K562 (cell line): ENCODE results near the gene TBC1D5. TPM values are rescaled to one million over a fixed set of nuclear protein-coding genes. Genes with fewer than 3 reads are reported as not detected.
"Not testable (repeated sequence)": the region's sequence is repeated elsewhere in the genome, so short reads cannot be mapped to it uniquely, and the experiment has no call there.

ENCODE experiments used
- ATAC-seq: fragments of 200-7000 bp; cut with Tn5 transposase; 3 replicates; pipeline ENCODE4 v1.9.1; 2020; ENCODE audit warnings: moderate library complexity
- BruUV-seq: library from RNA; stranded (reverse); fragments of 400-500 nt; replicated peaks from 2 replicates; lab custom pipeline; 2021; lab: Mats Ljungman, UMichigan
- CTCF ChIA-PET: fragments of 300-600 bp; formaldehyde crosslinking; extraction: SDS; loops from one replicate; lab custom pipeline; 2021; ENCODE audit warnings: low intra/inter-chr PET ratio; lab: Yijun Ruan, JAX
- POLR2A ChIA-PET: fragments of 300-600, 350-650 bp; sonication (Branson Sonifier 250); formaldehyde crosslinking; extraction: SDS; loops from one replicate; lab custom pipeline; 2021; ENCODE audit warnings: antibody characterized with exemption, inconsistent platforms; lab: Yijun Ruan, JAX
- DNase-seq, 4 experiments: peaks; one replicate each; pipeline versions ENCODE4 v3.0.0 to v3.0.0-alpha.2; 2011 to 2018; ENCODE audit warnings: low spot score in 3 of 4, mixed read lengths in 3 of 4; ENCODE audit errors: extremely low read depth in 1 of 4
- FAIRE-seq: peaks from 2 replicates; lab custom pipeline; 2011; peaks lifted over from hg19 to GRCh38; lab: Jason Lieb, UNC
- H2AFZ ChIP-seq: 2 replicates; pipeline ENCODE4 v1.6.0; 2011; ENCODE audit warnings: low read depth, low read length, control low read depth, inconsistent platforms
- H3K27ac ChIP-seq: fragments of 200-600 bp; 3 replicates; pipeline ENCODE4 v1.8.0; 2011; ENCODE audit warnings: low read depth, mild to moderate bottlenecking, control low read depth, inconsistent platforms, low read length, moderate library complexity, mixed read lengths; ENCODE audit errors: extremely low read depth
- H3K27me3 ChIP-seq, 2 experiments: fragments of 300-600 bp in 1 of 2; 2 replicates in 1 of 2; 3 replicates in 1 of 2; pipeline versions ENCODE4 v1.6.0 to v1.8.0; 2011; ENCODE audit warnings: inconsistent platforms in 2 of 2, low read length in 2 of 2, mild to moderate bottlenecking in 1 of 2, mixed read lengths in 1 of 2, moderate library complexity in 1 of 2; ENCODE audit not compliant: control insufficient read depth in 2 of 2, insufficient read depth in 2 of 2
- H3K36me3 ChIP-seq: fragments of 300-600 bp; 3 replicates; pipeline ENCODE4 v1.8.0; 2011; ENCODE audit warnings: mild to moderate bottlenecking, low read length, inconsistent platforms; ENCODE audit not compliant: control insufficient read depth, insufficient read depth
- H3K4me1 ChIP-seq, 2 experiments: fragments of 200-600 bp in 1 of 2; replicated peaks in 1 of 2; 2 replicates in 1 of 2; 3 replicates in 1 of 2; pipeline versions ENCODE4 v1.5.1 to v1.8.0; 2011; ENCODE audit warnings: inconsistent platforms in 2 of 2, low read length in 2 of 2, mild to moderate bottlenecking in 1 of 2, mixed read lengths in 1 of 2, moderate library complexity in 1 of 2; ENCODE audit not compliant: control insufficient read depth in 2 of 2, insufficient read depth in 2 of 2
- H3K4me2 ChIP-seq: 2 replicates; pipeline ENCODE4 v1.6.1; 2011; ENCODE audit warnings: low read length, control low read depth, inconsistent platforms, mixed read lengths; ENCODE audit not compliant: insufficient read depth
- H3K4me3 ChIP-seq: fragments of 200-600 bp; sonication (generic), shearing (Covaris generic); 2 replicates; pipeline ENCODE4 v1.5.1; 2016; ENCODE audit warnings: control low read depth, inconsistent platforms
- H3K79me2 ChIP-seq: fragments of 200-600 bp; 3 replicates; pipeline ENCODE4 v1.8.0; 2011; ENCODE audit warnings: low read length, inconsistent platforms; ENCODE audit not compliant: control insufficient read depth, insufficient read depth
- H3K9ac ChIP-seq, 2 experiments: 2 replicates each; pipeline versions ENCODE4 v1.6.0 to v1.6.1; 2011; ENCODE audit warnings: low read depth in 2 of 2, low read length in 2 of 2, control low read depth in 1 of 2, inconsistent platforms in 1 of 2, mild to moderate bottlenecking in 1 of 2, mixed read lengths in 1 of 2; ENCODE audit not compliant: insufficient read depth in 1 of 2
- H3K9me1 ChIP-seq: one replicate; pipeline ENCODE4 v1.6.0; 2011; ENCODE audit warnings: inconsistent platforms, mild to moderate bottlenecking, low read length, moderate library complexity; ENCODE audit not compliant: control insufficient read depth, insufficient read depth
- H3K9me3 ChIP-seq: replicated peaks from 2 replicates; pipeline ENCODE4 v1.5.1; 2011; ENCODE audit warnings: low read depth, low read length, inconsistent platforms; ENCODE audit not compliant: control insufficient read depth, insufficient read depth
- H4K20me1 ChIP-seq: replicated peaks from 2 replicates; pipeline ENCODE4 v1.6.1; 2011; ENCODE audit warnings: low read length, inconsistent platforms, mixed read lengths; ENCODE audit not compliant: control insufficient read depth, insufficient read depth
- ARID2 ChIP-seq: fragments of 450-650 bp; IDR thresholded peaks from 2 replicates; pipeline ENCODE4 v1.6.1; 2017; ENCODE audit warnings: antibody characterized with exemption, mild to moderate bottlenecking
- CC2D1A ChIP-seq: fragments of 450-650 bp; IDR thresholded peaks from 2 replicates; pipeline ENCODE4 v1.6.1; 2017; ENCODE audit warnings: mild to moderate bottlenecking
- CTCF ChIP-seq, 3 experiments: IDR thresholded peaks in 2 of 3; conservative IDR thresholded peaks in 1 of 3; 2 replicates each; pipeline ENCODE4 v1.5.1; 2011 to 2012; ENCODE audit warnings: low read length in 3 of 3, mild to moderate bottlenecking in 3 of 3, control low read depth in 2 of 3, improper control_type of control experiment in 1 of 3, inconsistent platforms in 1 of 3, low read depth in 1 of 3, mixed read lengths in 1 of 3, moderate library complexity in 1 of 3; ENCODE audit not compliant: insufficient read depth in 2 of 3
- DPF2 ChIP-seq: fragments of 450-650 bp; IDR thresholded peaks from 2 replicates; pipeline ENCODE4 v1.6.1; 2016
- EHMT2 ChIP-seq: fragments of 450-650 bp; IDR thresholded peaks from 2 replicates; pipeline ENCODE4 v1.6.1; 2018; ENCODE audit warnings: antibody characterized with exemption
- ELF4 ChIP-seq: fragments of 450-650 bp; formaldehyde crosslinking; IDR thresholded peaks from 2 replicates; pipeline ENCODE4 v1.4.0; 2022; ENCODE audit warnings: missing genetic modification characterization
- KHSRP ChIP-seq: fragments of 450-650 bp; IDR thresholded peaks from 2 replicates; pipeline ENCODE4 v1.6.1; 2017
- LARP7 ChIP-seq: fragments of 450-650 bp; IDR thresholded peaks from 2 replicates; pipeline ENCODE4 v1.6.1; 2016
- MIER1 ChIP-seq: fragments of 450-650 bp; IDR thresholded peaks from 2 replicates; pipeline ENCODE4 v1.6.1; 2016; ENCODE audit warnings: antibody characterized with exemption, mild to moderate bottlenecking, low read depth
- NCOA4 ChIP-seq: fragments of 450-650 bp; IDR thresholded peaks from 2 replicates; pipeline ENCODE4 v1.6.1; 2018; ENCODE audit warnings: mild to moderate bottlenecking; ENCODE audit not compliant: partially characterized antibody
- OTX1 ChIP-seq: fragments of 450-650 bp; formaldehyde crosslinking; IDR thresholded peaks from 2 replicates; pipeline ENCODE4 v1.4.0; 2022; ENCODE audit warnings: mild to moderate bottlenecking
- PHB2 ChIP-seq: fragments of 450-650 bp; IDR thresholded peaks from 2 replicates; pipeline ENCODE4 v1.6.1; 2017; ENCODE audit warnings: low read depth
- SMARCA4 ChIP-seq: fragments of 450-650 bp; IDR thresholded peaks from 2 replicates; pipeline ENCODE4 v1.6.1; 2016
- SMARCE1 ChIP-seq: fragments of 450-650 bp; IDR thresholded peaks from 2 replicates; pipeline ENCODE4 v1.7.1; 2016; ENCODE audit warnings: mild to moderate bottlenecking
- TOE1 ChIP-seq, 2 experiments: fragments of 450-650 bp in 1 of 2; sonication (generic) in 1 of 2; formaldehyde crosslinking in 1 of 2; IDR thresholded peaks; 2 replicates each; pipeline versions ENCODE4 v1.7.1 to v1.8.0; 2016 to 2022; ENCODE audit warnings: borderline replicate concordance in 2 of 2, mild to moderate bottlenecking in 2 of 2, antibody characterized with exemption in 1 of 2, inconsistent platforms in 1 of 2, low read depth in 1 of 2, missing genetic modification reagents in 1 of 2, moderate library complexity in 1 of 2
- TRIM25 ChIP-seq: fragments of 450-650 bp; IDR thresholded peaks from 2 replicates; pipeline ENCODE4 v1.7.0; 2016; ENCODE audit warnings: borderline replicate concordance
- WGBS: fragments of 100-300 bp; shearing (Covaris generic); methylation state at CpG from one replicate; pipeline ENCODE4 v1.1.6; 2016; ENCODE audit warnings: low coverage, mixed read lengths; ENCODE audit not compliant: insufficient coverage; ENCODE audit errors: missing lambda C conversion rate; 5-methylcytosine and 5-hydroxymethylcytosine counted together
- in situ Hi-C: fragments of 300-500 bp; cut with MboI; formaldehyde crosslinking; loops from 4 replicates; pipeline ENCODE4 v1.15.0; 2018; ENCODE audit warnings: inconsistent platforms, mixed read lengths
- intact Hi-C: fragments of 100-400 bp; cut with micrococcal nuclease; formaldehyde crosslinking; loops from 2 replicates; pipeline ENCODE4 v1.14.2; 2022
- polyA plus RNA-seq, 8 experiments: library from polyadenylated mRNA; depleted of rRNA in 4 of 8; stranded (reverse) in 5 of 8; unstranded in 3 of 8; fragments of >200 nt; fragmentation: Nextera tagmentation in 2 of 8; fragmentation: Illumina TruSeq in 1 of 8; extraction: Ambion mirVana in 2 of 8; extraction: Trizol in 1 of 8; gene quantifications; 2 replicates each; pipeline versions ENCODE4 v1.2.1 to v1.2.3, GENCODE V29; 2011 to 2014; ENCODE audit warnings: inconsistent platforms in 1 of 8, missing spikeins in 1 of 8
- total RNA-seq, 7 experiments: library from RNA; depleted of rRNA in 6 of 7; stranded (reverse); fragments of >200 nt in 6 of 7; fragmentation: Illumina TruSeq in 2 of 7; extraction: Trizol in 2 of 7; gene quantifications; 2 replicates each; pipeline versions ENCODE4 v1.2.1 to v1.2.3, GENCODE V29; 2011 to 2021; ENCODE audit warnings: low replicate concordance in 1 of 7
- TF ChIP-seq, protein P1 (sequence below): IDR thresholded peaks from 2 replicates; pipeline ENCODE4 v1.6.1; 2016; ENCODE audit warnings: missing genetic modification characterization, missing compliant biosample characterization

The TBC1D5 gene
- total and polyA plus RNA-seq, 9 of the 15 experiments (the other 6 are each of a cell fraction or from before 2014, with no cell fraction given): 2.9 to 38.1 (median 25.6) TPM

DNA sequence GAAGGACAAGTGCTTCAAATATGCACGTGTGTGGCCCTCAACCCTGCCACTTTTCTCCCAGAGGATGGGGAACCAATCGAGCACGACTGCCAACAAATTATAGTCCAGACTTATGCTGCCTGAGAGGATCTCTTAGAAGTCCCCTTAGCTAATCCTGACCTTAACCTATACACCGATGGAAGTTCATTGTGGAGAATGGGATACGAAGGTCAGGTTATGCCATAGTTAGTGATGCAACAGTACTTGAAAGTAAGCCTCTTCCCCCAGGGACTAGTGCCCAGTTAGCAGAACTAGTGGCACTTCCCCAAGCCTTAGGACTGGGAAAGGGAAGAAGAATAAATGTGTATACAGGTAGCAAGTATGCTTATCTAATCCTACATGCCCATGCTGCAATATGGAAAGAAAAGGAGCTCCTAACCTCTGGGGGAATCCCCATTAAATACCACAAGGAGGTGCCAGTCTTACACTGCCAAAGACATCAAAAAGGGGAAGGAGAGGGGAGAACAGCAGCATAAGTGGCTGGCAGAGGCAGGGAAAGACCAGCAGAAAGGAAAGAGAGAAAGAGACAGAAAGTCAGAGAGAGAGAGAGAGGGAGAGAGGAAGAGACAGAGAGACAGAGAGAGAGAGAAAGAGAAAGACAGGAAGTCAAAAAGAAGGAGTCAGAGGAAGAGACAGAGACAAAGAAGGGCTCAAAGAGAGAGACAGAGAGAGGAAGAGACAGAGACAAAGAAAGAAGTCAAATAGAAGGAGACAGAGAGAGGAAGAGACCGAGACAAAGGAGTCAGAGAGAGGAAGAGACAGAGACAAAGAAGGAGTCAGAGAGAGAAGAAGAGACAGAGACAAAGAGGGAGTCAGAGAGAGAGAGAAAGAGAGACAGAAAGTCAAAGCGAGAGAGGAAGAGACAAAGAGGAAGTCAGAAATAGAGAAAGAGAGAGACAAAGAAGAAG, 37.1 kb upstream of the TBC1D5 start:
- POLR2A ChIA-PET; H3K9me3 ChIP-seq; H3K27ac ChIP-seq; BruUV-seq; FAIRE-seq; H3K79me2 ChIP-seq; intact Hi-C loops; in situ Hi-C loops; H3K9ac ChIP-seq; CTCF ChIA-PET; H3K4me3 ChIP-seq; H3K4me2 ChIP-seq; H3K27me3 ChIP-seq; DNase-seq; H3K9me1 ChIP-seq; H4K20me1 ChIP-seq; H3K4me1 ChIP-seq; ATAC-seq; H3K36me3 ChIP-seq; TF ChIP-seq TOE1 (CRISPR knock-in tag; IDR thresholded peaks at IDR 0.05; ENCODE audit: borderline replicate concordance, low read depth): not testable (repeated sequence)
- WGBS: 39% methylated on average over 7 of the region's 7 CpGs
- H2AFZ ChIP-seq: peak overlapping the region; percentile 89
- TF ChIP-seq CTCF (IDR thresholded peaks at IDR 0.05 in 2 of 3, conservative IDR thresholded peaks at IDR 0.05 in 1 of 3; ENCODE audit: insufficient read depth in 2 of 3, low read depth in 1 of 3, low read length in 3 of 3) (0 out of 6 replicates have a peak, but pooled peaks of 1 of the 3 experiments have one; percentile 2), TOE1 (IDR thresholded peaks at IDR 0.05; ENCODE audit: borderline replicate concordance) (0 out of 2 replicates have a peak, but pooled peaks have one; percentile 16), SMARCA4 (peak; percentile 26; the same call in 1 of the 2 replicates), CC2D1A (peak; percentile 45; the same call in 1 of the 2 replicates), ELF4 (CRISPR knock-in tag) (peak; percentile 73; the same call in 1 of the 2 replicates), TRIM25 (0 out of 2 replicates have a peak, but pooled peaks have one; percentile 47), SMARCE1 (peak; percentile 24; the same call in 1 of the 2 replicates), EHMT2 (0 out of 2 replicates have a peak, but pooled peaks have one; percentile 65), NCOA4 (peak; percentile 56), PHB2 (0 out of 2 replicates have a peak, but pooled peaks have one; percentile 45), ARID2 (0 out of 2 replicates have a peak, but pooled peaks have one; percentile 16), KHSRP (0 out of 2 replicates have a peak, but pooled peaks have one; percentile 15), LARP7 (peak; percentile 65; the same call in 1 of the 2 replicates), MIER1 (0 out of 2 replicates have a peak, but pooled peaks have one; percentile 17), DPF2 (0 out of 2 replicates have a peak, but pooled peaks have one; percentile 9), OTX1 (CRISPR knock-in tag) (peak; percentile 69; the same call in 1 of the 2 replicates)
- TF ChIP-seq, protein P1, sequence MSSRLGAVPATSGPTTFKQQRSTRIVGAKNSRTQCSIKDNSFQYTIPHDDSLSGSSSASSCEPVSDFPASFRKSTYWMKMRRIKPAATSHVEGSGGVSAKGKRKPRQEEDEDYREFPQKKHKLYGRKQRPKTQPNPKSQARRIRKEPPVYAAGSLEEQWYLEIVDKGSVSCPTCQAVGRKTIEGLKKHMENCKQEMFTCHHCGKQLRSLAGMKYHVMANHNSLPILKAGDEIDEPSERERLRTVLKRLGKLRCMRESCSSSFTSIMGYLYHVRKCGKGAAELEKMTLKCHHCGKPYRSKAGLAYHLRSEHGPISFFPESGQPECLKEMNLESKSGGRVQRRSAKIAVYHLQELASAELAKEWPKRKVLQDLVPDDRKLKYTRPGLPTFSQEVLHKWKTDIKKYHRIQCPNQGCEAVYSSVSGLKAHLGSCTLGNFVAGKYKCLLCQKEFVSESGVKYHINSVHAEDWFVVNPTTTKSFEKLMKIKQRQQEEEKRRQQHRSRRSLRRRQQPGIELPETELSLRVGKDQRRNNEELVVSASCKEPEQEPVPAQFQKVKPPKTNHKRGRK (tag): peak; percentile 89
